ENCODE data around the gene KCNJ15. TPM values are rescaled to one million over a fixed set of nuclear protein-coding genes. Genes with fewer than 3 reads are reported as not detected.

The KCNJ15 gene
- total RNA-seq, 2 donors from 2014 or later = 0.17 to 0.21 TPM

- no peak overlapping the region for H3K9ac ChIP-seq (ENCODE audit: low read depth in 2 of 2, low read length in 2 of 2)
- no peak for DNase-seq
- no peak overlapping the region for H3K4me3 ChIP-seq
- H3K9me3 ChIP-seq = no peaks in the 10 kb centered on the region
- H3K27ac ChIP-seq = no peak overlapping the region
- intact Hi-C loops (cut with DNase I) = no loop called here
- H3K36me3 ChIP-seq = no peaks in the 10 kb centered on the region
- no peaks in the 10 kb centered on the region for H3K27me3 ChIP-seq
- no peaks in the 10 kb centered on the region for H3K4me1 ChIP-seq
- no peak for TF ChIP-seq CTCF (IDR thresholded peaks at IDR 0.05)
Observed at GRCh38 chr21:38326899-38327298, 70.1 kb downstream of the KCNJ15 start.

- Histone ChIP-seq H3K27me3 (no peaks in the 10 kb centered on the region), H3K36me3 (no peaks in the 10 kb centered on the region), H3K4me1 (no peaks in the 10 kb centered on the region), H3K9ac (ENCODE audit: low read depth in 2 of 2, low read length in 2 of 2) (no peak overlapping the region), H3K4me3 (no peak overlapping the region), H3K9me3 (no peaks in the 10 kb centered on the region), H3K27ac (no peak overlapping the region)
- no peak for DNase-seq
- intact Hi-C loops (cut with DNase I) = no loop called here
- no peak for TF ChIP-seq CTCF (IDR thresholded peaks at IDR 0.05)
Observed at GRCh38 chr21:38327984-38328383, 71.2 kb downstream of the KCNJ15 start.

GRCh38 chr21:38329162-38329561, 72.4 kb downstream of the KCNJ15 start:
- no peaks in the 10 kb centered on the region for H3K9me3 ChIP-seq
- no peak for TF ChIP-seq CTCF (IDR thresholded peaks at IDR 0.05)
- intact Hi-C loops (cut with DNase I) = no loop called here
- H3K9ac ChIP-seq (ENCODE audit: low read depth in 2 of 2, low read length in 2 of 2) = no peak overlapping the region
- no peak overlapping the region for H3K27ac ChIP-seq
- no peak for DNase-seq
- no peaks in the 10 kb centered on the region for H3K27me3 ChIP-seq
- no peaks in the 10 kb centered on the region for H3K36me3 ChIP-seq
- H3K4me3 ChIP-seq = no peak overlapping the region
- H3K4me1 ChIP-seq = no peaks in the 10 kb centered on the region

- no peak for TF ChIP-seq CTCF (IDR thresholded peaks at IDR 0.05)
- H3K4me1 ChIP-seq = no peaks in the 10 kb centered on the region
- H3K36me3 ChIP-seq = no peaks in the 10 kb centered on the region
- H3K27ac ChIP-seq = no peak overlapping the region
- H3K9ac ChIP-seq (ENCODE audit: low read depth in 2 of 2, low read length in 2 of 2) = no peak overlapping the region
- no peak for DNase-seq
- intact Hi-C loops (cut with DNase I) = no loop called here
- no peaks in the 10 kb centered on the region for H3K9me3 ChIP-seq
- no peak overlapping the region for H3K4me3 ChIP-seq
- H3K27me3 ChIP-seq = no peaks in the 10 kb centered on the region
Observed at GRCh38 chr21:38330666-38331065, 73.9 kb downstream of the KCNJ15 start.

- Histone ChIP-seq H3K27ac (no peak overlapping the region), H3K27me3 (no peaks in the 10 kb centered on the region), H3K9ac (ENCODE audit: low read depth in 2 of 2, low read length in 2 of 2) (no peak overlapping the region), H3K9me3 (no peaks in the 10 kb centered on the region), H3K36me3 (no peaks in the 10 kb centered on the region), H3K4me3 (no peak overlapping the region), H3K4me1 (no peaks in the 10 kb centered on the region)
- no peak for DNase-seq
- intact Hi-C loops (cut with DNase I) = no loop called here
- TF ChIP-seq CTCF (IDR thresholded peaks at IDR 0.05) = no peak
Observed at GRCh38 chr21:38333301-38334272, 76.8 kb downstream of the KCNJ15 start.
